Activated effector memory CD4-positive, alpha-beta T cell treated with Interleukin-2 at 50 U/mL for 16 hours (primary cell): ENCODE results near the gene NUP205.
A peak's percentile ranks its signal among the peaks of the same experiment; 100 is the strongest.

Source experiments
- DNase-seq: peaks from one replicate; pipeline ENCODE4 v3.0.0-alpha.2; 2020

Gene NUP205

DNA sequence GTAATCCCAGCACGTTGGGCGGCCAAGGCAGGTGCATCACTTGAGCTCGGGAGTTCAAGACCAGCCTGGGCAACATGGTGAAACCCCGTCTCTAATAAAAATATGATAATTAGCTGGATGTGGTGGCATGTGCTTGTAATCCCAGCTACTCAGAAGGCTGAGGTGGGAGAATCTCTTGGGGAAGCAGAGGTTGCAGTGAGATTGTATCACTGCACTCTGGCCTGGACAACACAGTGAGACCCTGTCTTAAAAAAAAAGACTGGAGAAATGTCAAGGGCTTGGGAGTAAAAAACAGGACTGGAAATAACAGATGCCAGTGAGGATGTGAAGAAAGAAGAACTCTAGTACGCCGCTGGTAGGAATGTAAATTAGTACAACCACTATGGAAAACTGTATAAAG lies 16.7 kb upstream of the NUP205 start:
- DNase-seq = no peak

GRCh38 chr7:135550196-135550595 lies 7.5 kb upstream of the NUP205 start:
- no peak for DNase-seq

- no peak for DNase-seq
Measured at GRCh38 chr7:135552148-135552547, 5.6 kb upstream of the NUP205 start.

DNA sequence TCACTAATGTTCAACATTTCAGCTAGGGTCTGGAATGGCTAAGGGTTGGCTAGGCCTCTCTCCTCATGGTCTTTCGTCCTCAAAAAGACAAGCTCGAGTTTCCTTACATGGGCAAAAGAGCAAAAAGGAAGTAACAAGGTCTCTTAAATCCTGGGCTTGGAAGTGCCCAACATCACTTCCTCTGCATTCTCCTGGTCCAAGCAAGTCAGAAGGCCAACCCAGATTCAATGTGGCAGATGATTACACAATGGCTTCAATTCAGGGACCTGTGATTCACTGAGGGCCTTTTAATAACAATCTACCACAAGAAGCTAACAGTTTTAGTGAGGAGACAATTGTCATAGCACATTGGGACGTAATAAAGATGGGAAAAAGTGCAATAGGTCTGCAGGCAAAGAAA lies 4.4 kb upstream of the NUP205 start:
- no peak for DNase-seq

- peak; percentile 54 for DNase-seq
Measured at GRCh38 chr7:135558337-135558767, 635 bp downstream of the NUP205 start.

DNA sequence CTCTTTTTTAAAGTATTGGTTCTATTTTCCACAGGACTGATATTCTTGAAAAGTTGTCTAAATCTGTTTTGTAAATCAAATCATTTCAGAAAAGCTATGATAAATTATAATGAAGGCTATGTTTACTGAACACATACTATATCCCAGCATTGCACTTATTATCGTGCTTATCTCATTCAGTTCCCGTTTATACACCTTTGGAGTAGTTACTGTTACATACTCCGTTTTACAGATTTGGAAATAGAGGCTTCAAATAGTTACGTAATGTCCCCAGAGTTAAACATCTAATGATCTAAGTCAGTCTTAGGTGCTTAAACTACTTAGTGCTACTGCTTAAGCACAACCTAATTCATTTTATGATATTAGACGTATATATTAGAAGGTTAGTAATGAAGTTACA lies 1.2 kb downstream of the NUP205 start:
- no peak for DNase-seq

- no peak for DNase-seq
Measured at GRCh38 chr7:135560631-135561030, 2.9 kb downstream of the NUP205 start.

- DNase-seq = no peak
Measured at GRCh38 chr7:135562720-135563119, 5.0 kb downstream of the NUP205 start.

GRCh38 chr7:135571834-135572233 lies 14.1 kb downstream of the NUP205 start:
- no peak for DNase-seq

DNA sequence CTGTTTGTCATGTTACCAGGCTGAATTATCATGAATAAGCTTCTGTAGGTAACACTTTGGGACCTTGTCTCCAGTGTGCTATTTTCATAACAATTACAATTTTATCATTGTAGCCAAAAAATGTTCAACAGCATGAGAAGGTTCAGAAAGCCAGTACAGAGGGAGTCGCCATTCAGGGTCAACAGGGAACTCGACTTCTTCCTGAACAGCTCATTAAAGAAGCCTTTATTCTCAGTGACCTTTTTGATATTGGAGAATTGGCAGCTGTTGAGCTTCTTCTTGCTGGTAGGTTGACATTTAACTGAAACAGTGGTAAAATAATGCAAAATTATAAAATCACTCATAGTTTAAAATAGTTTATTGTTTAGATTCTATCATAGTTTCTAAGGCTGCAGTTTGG lies 15.8 kb downstream of the NUP205 start:
- no peak for DNase-seq

GRCh38 chr7:135575296-135575695 lies 17.6 kb downstream of the NUP205 start:
- no peak for DNase-seq

- no peak for DNase-seq
Measured at GRCh38 chr7:135578569-135578968, 20.9 kb downstream of the NUP205 start.

DNA sequence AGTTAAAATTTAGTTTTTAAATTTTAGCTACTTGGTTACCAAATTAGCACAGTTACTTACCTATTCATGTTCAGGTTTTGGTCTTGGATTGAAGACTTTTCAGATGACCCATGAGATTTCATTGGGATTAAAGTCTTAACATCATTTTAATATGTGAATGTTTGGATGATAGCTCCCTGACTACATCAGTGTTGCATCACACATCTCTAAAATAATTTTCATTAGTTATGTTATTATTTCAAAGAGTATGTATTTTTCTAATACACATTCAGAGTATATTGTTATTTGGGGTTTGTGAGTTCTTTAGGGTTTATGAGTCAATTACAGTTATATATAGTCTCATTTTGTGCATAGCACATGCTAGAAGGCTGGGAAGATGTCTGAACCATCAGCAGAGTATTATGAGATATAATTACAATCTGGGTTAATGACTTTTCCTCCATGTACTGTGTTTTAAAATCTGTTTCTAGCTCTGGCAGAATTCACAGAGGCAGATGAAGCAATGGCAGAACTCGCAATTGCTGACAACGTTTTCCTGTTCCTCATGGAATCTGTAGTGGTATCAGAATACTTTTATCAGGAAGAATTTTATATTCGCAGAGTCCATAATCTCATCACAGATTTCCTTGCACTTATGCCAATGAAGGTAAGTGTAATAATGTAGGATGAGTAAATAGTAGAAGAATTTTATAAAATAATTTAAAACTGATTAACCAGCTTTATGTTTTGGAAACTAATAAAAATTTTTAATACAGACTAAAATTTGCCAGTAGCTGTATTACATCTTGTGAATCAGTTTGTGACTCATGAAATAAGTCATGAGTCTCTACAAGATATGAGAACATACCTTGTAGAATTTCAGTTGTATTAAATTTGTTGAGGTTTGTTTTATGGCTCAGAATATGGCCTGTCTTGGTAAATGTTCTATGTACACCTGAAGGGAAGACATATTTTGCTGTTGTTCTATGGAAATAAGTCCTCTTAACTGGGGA lies 26.9 kb downstream of the NUP205 start:
- no peak for DNase-seq

DNA sequence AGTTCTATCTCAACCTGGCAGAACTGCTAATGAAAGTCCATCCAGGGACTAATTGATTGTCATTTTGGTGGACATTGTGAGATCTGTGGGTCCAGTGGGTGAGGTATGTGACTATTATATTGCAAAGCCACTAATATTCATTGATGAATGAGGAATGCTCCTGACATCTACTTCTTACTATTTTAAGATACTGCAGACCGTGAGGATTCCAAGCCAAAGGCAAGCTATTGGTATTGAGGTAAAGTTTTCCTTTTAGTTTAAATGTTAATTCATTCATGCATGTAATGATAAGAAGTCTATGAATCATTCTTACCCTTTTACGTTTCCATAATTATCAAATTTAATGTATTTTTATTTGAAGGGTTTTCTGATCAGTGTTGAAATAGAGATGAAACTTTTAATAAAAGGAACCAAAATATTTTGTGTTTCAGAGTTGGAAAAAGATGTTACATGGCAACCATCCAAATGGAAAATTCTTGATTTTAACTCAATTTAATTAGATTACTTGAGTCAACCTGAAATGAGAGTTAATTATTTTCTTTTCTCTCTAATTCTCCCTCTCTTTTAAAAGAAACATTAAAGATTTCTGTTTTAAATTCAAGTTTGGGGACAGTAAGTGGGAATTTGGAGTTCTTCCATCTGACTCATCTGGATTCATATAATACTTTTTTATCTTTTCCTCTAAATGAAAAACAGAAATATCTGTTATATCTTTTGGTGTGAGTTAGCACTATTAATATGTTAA lies 39.6 kb downstream of the NUP205 start:
- DNase-seq = no peak

DNA sequence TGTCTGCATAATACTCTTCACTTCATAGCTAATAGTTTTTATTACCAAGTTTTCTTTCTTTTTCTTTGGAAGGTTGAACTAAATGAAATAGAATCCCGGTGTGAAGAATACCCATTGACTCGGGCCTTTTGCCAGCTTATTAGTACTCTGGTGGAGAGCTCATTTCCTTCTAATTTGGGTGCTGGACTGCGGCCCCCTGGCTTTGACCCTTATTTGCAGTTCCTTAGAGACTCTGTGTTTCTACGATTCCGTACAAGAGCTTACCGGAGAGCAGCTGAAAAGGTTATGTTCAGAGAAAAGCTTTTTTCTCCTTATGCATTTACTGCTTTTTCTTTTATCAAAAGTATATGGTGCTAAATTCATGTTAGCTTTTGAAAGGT lies 40.2 kb downstream of the NUP205 start:
- no peak for DNase-seq

- no peak for DNase-seq
Measured at GRCh38 chr7:135599471-135599870, 41.8 kb downstream of the NUP205 start.

- DNase-seq = no peak
Measured at GRCh38 chr7:135600226-135600625, 42.5 kb downstream of the NUP205 start.

- no peak for DNase-seq
Measured at GRCh38 chr7:135601182-135601581, 43.5 kb downstream of the NUP205 start.

- no peak for DNase-seq
Measured at GRCh38 chr7:135602304-135602703, 44.6 kb downstream of the NUP205 start.

DNA sequence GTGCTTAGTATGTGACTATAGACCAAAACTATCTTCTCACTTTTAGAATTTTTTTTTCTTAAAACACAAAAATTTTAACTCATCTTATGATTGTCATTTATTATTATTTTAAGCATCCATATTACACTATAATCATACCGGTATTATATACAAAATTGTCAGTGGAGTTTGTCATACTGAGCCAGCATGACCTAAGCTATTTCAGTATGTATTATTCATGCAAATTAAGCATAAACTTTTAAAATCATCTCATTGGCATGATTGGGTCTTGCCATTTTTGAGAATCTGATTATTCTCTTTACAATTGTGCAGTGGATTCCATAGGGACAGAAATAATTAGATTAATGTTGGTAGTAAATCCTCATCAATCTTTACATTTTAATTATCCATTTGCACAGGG lies 58.4 kb downstream of the NUP205 start:
- no peak for DNase-seq

DNA sequence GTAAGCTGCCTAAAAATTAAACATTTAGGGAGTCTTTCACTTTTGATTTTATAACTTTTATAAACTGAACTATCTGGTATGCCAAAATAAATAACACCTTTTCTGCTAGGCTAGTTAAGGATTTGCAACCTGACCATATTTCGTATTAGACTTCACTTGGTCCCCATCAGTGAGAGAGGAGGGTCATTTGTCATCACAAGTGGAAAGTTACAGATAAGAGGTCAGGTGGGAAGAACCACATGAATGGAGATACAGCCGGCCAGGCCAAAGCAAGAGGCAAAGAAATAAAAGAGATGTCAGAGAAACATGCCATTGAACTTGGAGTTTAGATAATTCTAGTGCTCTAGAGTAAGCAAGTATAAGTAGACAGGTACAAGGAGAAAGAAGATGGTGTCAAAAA lies 60.1 kb downstream of the NUP205 start:
- DNase-seq = no peak

GRCh38 chr7:135618510-135618909 lies 60.8 kb downstream of the NUP205 start:
- no peak for DNase-seq

DNA sequence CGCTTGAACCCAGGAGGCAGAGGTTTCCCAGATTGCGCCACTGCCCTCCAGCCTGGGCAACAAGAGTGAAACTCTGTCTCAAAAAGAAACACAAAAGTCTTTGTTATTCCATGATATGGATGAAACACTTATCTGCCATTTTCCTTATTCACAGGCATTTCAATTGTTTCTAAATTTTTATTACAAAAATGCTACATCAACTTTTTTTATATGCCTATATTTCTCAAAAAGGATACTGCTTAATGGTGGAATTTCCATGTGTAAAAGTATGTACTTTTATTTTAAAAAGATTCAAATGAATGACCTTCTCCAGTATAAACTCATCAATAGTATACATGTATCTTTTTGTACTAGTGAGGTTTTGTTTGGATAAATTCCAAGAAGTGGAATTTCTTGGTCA lies 62.7 kb downstream of the NUP205 start:
- no peak for DNase-seq
